A172 (cell line): ENCODE measurements around the gene RIC8B. TPM values are rescaled to one million over a fixed set of nuclear protein-coding genes. Genes with fewer than 3 reads are reported as not detected.

Source experiments
- total RNA-seq: library from RNA; depleted of rRNA; stranded (reverse); fragments of >200 nt; shearing (Covaris generic); gene quantifications from 2 replicates; pipeline ENCODE4 v1.2.3, GENCODE V29; 2014; rRNA removed

The RIC8B gene
- total RNA-seq, 1 experiment from 2014 or later, result 20.7 TPM

Other genes with a start within 250 kb of the RIC8B start
- not detected in 2 replicates for gene RFX4, start 191.7 kb upstream of the RIC8B start, total RNA-seq
- 48.1 and 53.0 TPM in 2 replicates for gene TMEM263, start 181.2 kb downstream of the RIC8B start, total RNA-seq
- gene MTERF2, start 212.5 kb downstream of the RIC8B start, total RNA-seq, result 10.2 and 13.6 TPM in 2 replicates